GM12801 (cell line): ENCODE data around the gene PLCD4.

Source experiments
- TF ChIP-seq, protein P1 (sequence below): IDR thresholded peaks from one replicate; pipeline ENCODE4 v1.5.1; 2011; ENCODE audit warnings: control low read depth; ENCODE audit not compliant: insufficient read length; ENCODE audit errors: extremely low read depth

PLCD4 gene

GRCh38 chr2:218671654-218672566 is 64.2 kb downstream of the PLCD4 start, which contains the start of the genes RNF25 and STK36:
Gene RNF25, minus strand, starts transcription at chr2:218672002. Its CDS starts 32 bp downstream, at chr2:218671970.
Gene STK36, plus strand, starts transcription at chr2:218672086. Its CDS starts 744 bp downstream, at chr2:218672830.
- TF ChIP-seq, protein P1, sequence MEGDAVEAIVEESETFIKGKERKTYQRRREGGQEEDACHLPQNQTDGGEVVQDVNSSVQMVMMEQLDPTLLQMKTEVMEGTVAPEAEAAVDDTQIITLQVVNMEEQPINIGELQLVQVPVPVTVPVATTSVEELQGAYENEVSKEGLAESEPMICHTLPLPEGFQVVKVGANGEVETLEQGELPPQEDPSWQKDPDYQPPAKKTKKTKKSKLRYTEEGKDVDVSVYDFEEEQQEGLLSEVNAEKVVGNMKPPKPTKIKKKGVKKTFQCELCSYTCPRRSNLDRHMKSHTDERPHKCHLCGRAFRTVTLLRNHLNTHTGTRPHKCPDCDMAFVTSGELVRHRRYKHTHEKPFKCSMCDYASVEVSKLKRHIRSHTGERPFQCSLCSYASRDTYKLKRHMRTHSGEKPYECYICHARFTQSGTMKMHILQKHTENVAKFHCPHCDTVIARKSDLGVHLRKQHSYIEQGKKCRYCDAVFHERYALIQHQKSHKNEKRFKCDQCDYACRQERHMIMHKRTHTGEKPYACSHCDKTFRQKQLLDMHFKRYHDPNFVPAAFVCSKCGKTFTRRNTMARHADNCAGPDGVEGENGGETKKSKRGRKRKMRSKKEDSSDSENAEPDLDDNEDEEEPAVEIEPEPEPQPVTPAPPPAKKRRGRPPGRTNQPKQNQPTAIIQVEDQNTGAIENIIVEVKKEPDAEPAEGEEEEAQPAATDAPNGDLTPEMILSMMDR = no peak

- TF ChIP-seq, protein P1 = no peak
Measured at GRCh38 chr2:218679119-218679518, 71.4 kb downstream of the PLCD4 start.

- TF ChIP-seq, protein P1 = no peak
Measured at GRCh38 chr2:218680061-218680460, 72.4 kb downstream of the PLCD4 start.
